ENCODE results near the gene NKD1. TPM values are rescaled to one million over a fixed set of nuclear protein-coding genes. Genes with fewer than 3 reads are reported as not detected.

Gene NKD1
- total and polyA plus RNA-seq, 2 of the 8 experiments (the other 6 are each of a cell fraction or from before 2014, with no cell fraction given): 0.70 to 4.5 TPM

DNA sequence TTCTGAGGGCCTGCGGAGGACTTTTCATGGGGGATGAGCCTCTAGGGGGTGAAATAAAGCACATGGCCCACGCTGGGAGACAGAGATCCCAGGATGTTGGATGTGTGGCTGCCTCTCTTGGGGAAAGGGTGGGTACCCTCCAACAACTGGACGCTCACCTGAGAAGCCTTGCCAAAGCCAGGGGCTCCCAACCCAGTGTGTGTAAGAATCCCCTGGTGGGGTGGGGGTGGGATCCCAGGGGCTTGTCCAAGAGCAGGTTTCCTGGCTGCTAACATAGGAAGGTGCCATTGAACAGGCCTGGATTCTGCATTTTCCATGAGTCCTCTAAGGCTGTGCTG lies 132.3 kb downstream of the NKD1 start:
- no peak overlapping the region for H3K18ac ChIP-seq (ENCODE audit: extremely low read depth, low read length)
- no peak overlapping the region for H4K8ac ChIP-seq (ENCODE audit: extremely low read depth, insufficient read depth, low read length)
- H4K91ac ChIP-seq (replicated peaks; ENCODE audit: insufficient read length, low read length): no peak overlapping the region
- FAIRE-seq: no peak
- TF ChIP-seq TAF1 (IDR thresholded peaks at IDR 0.05; ENCODE audit: low read depth, low read length): no peak
- no peak for TF ChIP-seq JUN (IDR thresholded peaks at IDR 0.05; ENCODE audit: low read depth, low read length)
- TF ChIP-seq CBX5 (IDR thresholded peaks at IDR 0.05; ENCODE audit: low read depth, low read length): no peak
- no peak for TF ChIP-seq POLR2A (IDR thresholded peaks at IDR 0.05; ENCODE audit: control extremely low read depth in 1 of 2, low read depth in 2 of 2, low read length in 2 of 2)
- no peak for TF ChIP-seq TAF7 (optimal IDR thresholded peaks at IDR 0.05; ENCODE audit: borderline replicate concordance, low read depth, low read length)
- TF ChIP-seq PHF8 (conservative IDR thresholded peaks at IDR 0.05; ENCODE audit: low read depth, low read length): no peak
- no peak for TF ChIP-seq KDM1A (IDR thresholded peaks at IDR 0.05; ENCODE audit: borderline replicate concordance, low read length)
- TF ChIP-seq SP2 (IDR thresholded peaks at IDR 0.05; ENCODE audit: low read length): no peak
- no peak for TF ChIP-seq HDAC6 (IDR thresholded peaks at IDR 0.05; ENCODE audit: low read depth, low read length)
- no peak for TF ChIP-seq SAP30 (IDR thresholded peaks at IDR 0.05; ENCODE audit: insufficient read depth, insufficient replicate concordance, low read length)
- no peak for TF ChIP-seq SP4 (IDR thresholded peaks at IDR 0.05; ENCODE audit: low read length)
- no peak for TF ChIP-seq SIRT6 (IDR thresholded peaks at IDR 0.05; ENCODE audit: low read length)
- WGBS, 2 experiments (ENCODE audit: extremely low coverage in 1 of 2, insufficient coverage in 1 of 2, insufficient read length in 1 of 2, insufficient replicate concordance in 2 of 2, low coverage in 1 of 2, low lambda C conversion rate in 2 of 2, missing lambda C conversion rate in 1 of 2): 92% methylated on average over 3 of the region's 3 CpGs; no CpG with 5 or more reads in 1 of the 2 experiments
- H3K79me1 ChIP-seq (ENCODE audit: low read depth, low read length): no peaks in the 10 kb centered on the region
- H3K56ac ChIP-seq (replicated peaks; ENCODE audit: insufficient read length, low read depth, low read length): no peak overlapping the region
- no peaks in the 10 kb centered on the region for H4K20me1 ChIP-seq (replicated peaks in 1 of 2; ENCODE audit: control insufficient read depth in 1 of 2, insufficient read depth in 2 of 2, low read length in 2 of 2)
- no peak overlapping the region for H2AFZ ChIP-seq (ENCODE audit: low read length)
- ChIA-PET POLR2A (ENCODE audit: partially characterized antibody) (no interaction called here), CTCF (ENCODE audit: partially characterized antibody) (interaction anchor here (1.3 to 21.1 kb wide), 5 partner anchors 8 to 120 kb away, joined by 3 to 279 read pairs (median 25); no protein-coding TSS in a partner anchor)
- H3K36me3 ChIP-seq (ENCODE audit: control insufficient read depth in 2 of 4, insufficient read depth in 4 of 4, low read length in 3 of 4): no peaks in the 10 kb centered on the region
- H2BK15ac ChIP-seq (ENCODE audit: low read length): no peak overlapping the region
- H3K14ac ChIP-seq (ENCODE audit: insufficient read length): no peak overlapping the region
- no peak overlapping the region for H2AK5ac ChIP-seq (ENCODE audit: low read depth, low read length)
- H3K4me3 ChIP-seq (ENCODE audit: extremely low read depth in 1 of 4, insufficient read depth in 2 of 4, low read depth in 3 of 4, low read length in 4 of 4): no peak overlapping the region
- no peak overlapping the region for H2BK5ac ChIP-seq (ENCODE audit: low read depth, low read length)
- H3K9me3 ChIP-seq (ENCODE audit: insufficient read depth in 2 of 2, low read depth in 1 of 2, low read length in 1 of 2): no peaks in the 10 kb centered on the region
- H3K27me3 ChIP-seq (replicated peaks in 1 of 4; ENCODE audit: control insufficient read depth in 3 of 4, extremely low read depth in 1 of 4, insufficient read depth in 3 of 4, low read length in 3 of 4): no peaks in the 10 kb centered on the region
- no peaks in the 10 kb centered on the region for H3K4me1 ChIP-seq (replicated peaks in 1 of 4; ENCODE audit: control insufficient read depth in 3 of 4, insufficient read depth in 4 of 4, low read length in 3 of 4)
- DNase-seq (ENCODE audit: low read depth in 1 of 2, low spot score in 2 of 2): no peak
- no peak overlapping the region for H3K27ac ChIP-seq (ENCODE audit: low read depth, low read length)
- H4K5ac ChIP-seq (ENCODE audit: insufficient read length, low read depth, low read length): no peak overlapping the region
- H3K9ac ChIP-seq (replicated peaks in 1 of 4; ENCODE audit: extremely low read depth in 1 of 4, low read depth in 3 of 4, low read length in 3 of 4): no peak overlapping the region
- H2BK12ac ChIP-seq (ENCODE audit: low read depth, low read length): no peak overlapping the region
- H2BK120ac ChIP-seq (replicated peaks; ENCODE audit: low read depth, low read length): no peak overlapping the region
- H3K4me2 ChIP-seq (ENCODE audit: insufficient read depth in 1 of 2, low read depth in 2 of 2, low read length in 2 of 2): no peak overlapping the region
- H3K23ac ChIP-seq (ENCODE audit: insufficient read length): no peak overlapping the region
- no peaks in the 10 kb centered on the region for H3K79me2 ChIP-seq (ENCODE audit: control insufficient read depth in 1 of 2, insufficient read depth in 2 of 2, low read length in 2 of 2)
- H3K23me2 ChIP-seq (ENCODE audit: low read depth, low read length): no peaks in the 10 kb centered on the region
- H2BK20ac ChIP-seq (ENCODE audit: low read length): no peak overlapping the region
- no peak overlapping the region for H3K4ac ChIP-seq (replicated peaks; ENCODE audit: insufficient read length, low read depth, low read length)

Measured in H1 (cell line).